ENCODE measurements around the gene PRSS38. TPM values are rescaled to one million over a fixed set of nuclear protein-coding genes. Genes with fewer than 3 reads are reported as not detected.
A peak's percentile ranks its signal among the peaks of the same experiment; 100 is the strongest.

PRSS38 gene
- total RNA-seq (2021) = not detected in 2 replicates
- Bru-seq, nascent RNA = percentile 5 among the genes with signal in this experiment
- percentile 17 among the genes with signal in this experiment for BruChase-seq, experiment 1, labeled RNA remaining after a 2-hour chase
- BruChase-seq, experiment 2, labeled RNA remaining after a 6-hour chase = percentile 5 among the genes with signal in this experiment
- long read RNA-seq, partial matches to known transcripts = 0 of 9 reads
- long read RNA-seq, other reads (novel, unspliced or antisense) = 9 of 9 reads

- CTCF ChIA-PET = interaction anchor here (0.6 kb wide), 1 partner anchor 9 kb away, joined by 5 read pairs; no protein-coding TSS in a partner anchor
- POLR2A ChIA-PET (ENCODE audit: unreplicated experiment) = no interaction called here
- H3K9me3 ChIP-seq (ENCODE audit: insufficient read depth, low read depth) = peaks cover 4% of the 10 kb centered on the region; the same call in 1 of the 2 replicates
These were observed at the start of gene PRSS38 for GRCh38 chr1:227815468-227816409. PRSS38 (plus strand) TSS chr1:227815675; CDS start chr1:227815717, 42 bp downstream.

GRCh38 chr1:227766015-227766634, 49.4 kb upstream of the PRSS38 start:
- CTCF ChIA-PET = interaction anchor here (0.6 to 1.1 kb wide), 6 partner anchors 18 to 331 kb away, joined by 3 to 9 read pairs (median 4); no protein-coding TSS in a partner anchor
- no peak overlapping the region for H2AFZ ChIP-seq
- no peaks in the 10 kb centered on the region for H3K9me2 ChIP-seq (ENCODE audit: insufficient read depth)
- H3K27me3 ChIP-seq (ENCODE audit: insufficient read depth, low read depth) = no peaks in the 10 kb centered on the region
- H3K36me3 ChIP-seq (ENCODE audit: low read depth) = peaks cover 15% of the 10 kb centered on the region; the same call in 1 of the 2 replicates
- H3F3A ChIP-seq (ENCODE audit: insufficient read depth, low read depth) = peaks cover 53% of the 10 kb centered on the region
- peaks cover 45% of the 10 kb centered on the region for H3K4me1 ChIP-seq (replicated peaks; ENCODE audit: insufficient read depth)
- H3K79me2 ChIP-seq (ENCODE audit: low read depth) = peaks cover 13% of the 10 kb centered on the region
- no peak overlapping the region for H3K4me3 ChIP-seq
- 0 out of 2 replicates have a peak overlapping the region, but pooled peaks have one; percentile 12 for H3K27ac ChIP-seq
- no TSS peak for BruUV-seq (replicated peaks)
- POLR2A ChIA-PET (ENCODE audit: unreplicated experiment) = interaction anchor here (0.6 to 1.3 kb wide), 10 partner anchors 10 to 689 kb away, joined by 3 to 8 read pairs (median 4); no protein-coding TSS in a partner anchor
- intact Hi-C loops (cut with micrococcal nuclease; ENCODE audit: unreplicated experiment) = loop anchor here (1.0 to 10.0 kb wide), 2 partner anchors 10 to 609 kb away; no protein-coding TSS in a partner anchor
- TF ChIP-seq EZH2 (IDR thresholded peaks at IDR 0.05; ENCODE audit: low read depth) (no peak), CTCF (conservative IDR thresholded peaks at IDR 0.05) (no peak)
- peak overlapping the region; percentile 41; the same call in 1 of the 2 replicates for H3K4me2 ChIP-seq
- peak; percentile 90 to 93 for DNase-seq
- H4K20me1 ChIP-seq (ENCODE audit: insufficient read depth) = peaks cover 44% of the 10 kb centered on the region
- no peaks in the 10 kb centered on the region for H3K9me3 ChIP-seq (ENCODE audit: insufficient read depth, low read depth)

More at GRCh38 chr1:227815468-227816409, at the start of gene PRSS38:
- H4K20me1 ChIP-seq (ENCODE audit: insufficient read depth) = no peaks in the 10 kb centered on the region
- no peaks in the 10 kb centered on the region for H3K79me2 ChIP-seq (ENCODE audit: low read depth)
- H3K4me3 ChIP-seq = no peak within 1 kb of the TSS
- H3K36me3 ChIP-seq (ENCODE audit: low read depth) = no peaks in the 10 kb centered on the region
- no TSS peak for BruUV-seq (replicated peaks)
- H3F3A ChIP-seq (ENCODE audit: insufficient read depth, low read depth) = no peaks in the 10 kb centered on the region
- no peak within 1 kb of the TSS for H3K4me2 ChIP-seq
- no peaks in the 10 kb centered on the region for H3K4me1 ChIP-seq (replicated peaks; ENCODE audit: insufficient read depth)
- H2AFZ ChIP-seq = no peak within 1 kb of the TSS
- no peak for DNase-seq
- TF ChIP-seq CTCF (conservative IDR thresholded peaks at IDR 0.05) = no peak
- TF ChIP-seq EZH2 (IDR thresholded peaks at IDR 0.05; ENCODE audit: low read depth) = no peak
- intact Hi-C loops (cut with micrococcal nuclease; ENCODE audit: unreplicated experiment) = no loop called here
- no peaks in the 10 kb centered on the region for H3K27me3 ChIP-seq (ENCODE audit: insufficient read depth, low read depth)
- H3K9me2 ChIP-seq (ENCODE audit: insufficient read depth) = peaks cover 3% of the 10 kb centered on the region; the same call in 1 of the 2 replicates
- H3K27ac ChIP-seq = no peak within 1 kb of the TSS
